Measurements from ENCODE around the gene SRPX.

The SRPX gene

DNA sequence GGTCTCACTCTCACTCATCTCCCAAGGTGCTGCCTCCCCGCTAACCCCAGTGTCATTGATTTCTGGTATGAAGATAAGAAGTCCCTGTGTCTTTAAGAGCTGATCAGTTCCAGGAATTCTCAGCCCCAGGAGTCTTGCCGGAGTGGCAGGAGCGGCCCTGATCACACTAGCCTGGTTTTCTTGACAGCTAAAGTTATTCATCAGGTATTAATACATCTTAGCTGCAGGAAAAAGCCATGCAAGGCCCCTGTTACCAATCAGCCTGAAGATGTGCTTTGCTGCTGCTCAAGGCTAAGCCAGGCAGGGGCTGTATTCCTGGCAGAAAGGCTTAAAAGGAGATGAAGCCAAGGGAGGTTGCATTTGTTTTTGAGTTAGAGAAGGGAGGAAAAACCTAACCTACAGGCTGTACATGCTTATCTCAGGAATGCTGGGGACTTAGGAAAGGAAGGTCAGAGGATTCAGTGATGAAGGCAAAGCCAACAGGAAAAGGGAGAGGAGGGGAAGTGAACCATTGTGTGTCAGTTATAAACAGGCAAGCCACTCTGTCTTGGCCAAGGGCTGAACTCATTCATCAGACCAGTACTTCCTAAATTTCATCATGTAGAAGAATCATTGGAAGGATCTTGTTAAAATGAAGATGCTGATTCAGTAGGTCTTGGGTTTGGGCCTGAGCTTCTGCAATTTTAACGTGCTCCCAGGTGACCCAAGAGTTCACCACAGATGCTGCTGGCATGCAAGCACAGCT lies 8.6 kb downstream of the SRPX start:
- DNase-seq, result no peak

DNA sequence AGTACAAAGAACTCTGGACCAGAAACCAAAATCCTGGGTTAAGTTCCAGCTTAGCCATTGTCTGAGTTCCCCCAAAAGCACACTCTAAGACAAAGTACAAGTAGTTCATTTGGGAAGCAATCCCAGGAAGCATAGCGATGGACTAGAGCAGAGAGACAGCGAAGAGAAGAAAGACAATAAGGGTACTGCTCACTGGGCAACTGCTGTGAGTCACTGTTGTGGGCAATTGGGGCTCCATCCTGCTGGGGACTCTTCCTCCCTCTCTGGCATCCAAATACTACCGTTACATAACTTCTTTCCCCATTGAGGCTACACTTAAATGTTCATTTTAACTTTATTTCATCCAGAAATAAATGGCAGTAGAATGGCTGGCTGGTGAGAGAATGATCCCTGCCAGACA lies 14.1 kb downstream of the SRPX start:
- no peak for DNase-seq

DNA sequence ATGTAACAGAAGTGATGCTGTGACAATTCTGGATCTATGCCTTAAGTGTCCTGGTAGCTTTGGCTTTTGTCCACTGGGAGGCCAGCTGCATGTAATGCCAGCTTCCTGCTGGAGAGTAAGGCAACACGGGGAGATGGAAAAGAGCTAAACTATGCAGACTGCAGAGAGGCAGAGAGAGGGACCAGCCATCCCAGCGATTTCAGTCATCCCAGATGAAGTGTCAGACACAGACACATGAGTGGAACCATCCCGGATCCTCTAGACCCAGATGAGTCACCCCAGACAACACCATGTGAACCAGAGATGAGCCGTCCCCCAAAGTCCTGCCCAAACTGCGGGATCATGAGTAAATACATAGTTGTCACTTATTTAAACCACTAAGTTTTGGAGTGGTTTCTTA lies 14.6 kb downstream of the SRPX start:
- no peak for DNase-seq

DNA sequence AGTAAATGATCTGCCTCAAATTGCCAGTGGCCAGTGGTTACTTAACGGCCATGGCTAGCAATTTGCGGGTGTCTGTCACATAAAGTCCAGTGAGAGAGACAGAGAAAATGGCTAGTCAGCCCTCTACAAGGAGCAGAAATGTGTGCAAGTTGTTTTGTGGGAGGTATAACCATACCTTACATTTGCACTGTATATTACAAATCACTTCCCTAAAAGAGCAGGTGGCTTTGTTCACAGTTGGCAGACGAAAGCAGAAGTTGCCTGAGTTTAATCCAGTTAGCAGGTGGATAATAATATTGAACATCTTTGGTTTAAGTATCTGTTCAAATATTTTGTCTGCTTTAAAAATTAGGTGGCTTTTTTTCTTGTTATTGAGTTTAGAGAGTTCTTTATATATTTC lies 15.6 kb downstream of the SRPX start:
- no peak for DNase-seq

DNA sequence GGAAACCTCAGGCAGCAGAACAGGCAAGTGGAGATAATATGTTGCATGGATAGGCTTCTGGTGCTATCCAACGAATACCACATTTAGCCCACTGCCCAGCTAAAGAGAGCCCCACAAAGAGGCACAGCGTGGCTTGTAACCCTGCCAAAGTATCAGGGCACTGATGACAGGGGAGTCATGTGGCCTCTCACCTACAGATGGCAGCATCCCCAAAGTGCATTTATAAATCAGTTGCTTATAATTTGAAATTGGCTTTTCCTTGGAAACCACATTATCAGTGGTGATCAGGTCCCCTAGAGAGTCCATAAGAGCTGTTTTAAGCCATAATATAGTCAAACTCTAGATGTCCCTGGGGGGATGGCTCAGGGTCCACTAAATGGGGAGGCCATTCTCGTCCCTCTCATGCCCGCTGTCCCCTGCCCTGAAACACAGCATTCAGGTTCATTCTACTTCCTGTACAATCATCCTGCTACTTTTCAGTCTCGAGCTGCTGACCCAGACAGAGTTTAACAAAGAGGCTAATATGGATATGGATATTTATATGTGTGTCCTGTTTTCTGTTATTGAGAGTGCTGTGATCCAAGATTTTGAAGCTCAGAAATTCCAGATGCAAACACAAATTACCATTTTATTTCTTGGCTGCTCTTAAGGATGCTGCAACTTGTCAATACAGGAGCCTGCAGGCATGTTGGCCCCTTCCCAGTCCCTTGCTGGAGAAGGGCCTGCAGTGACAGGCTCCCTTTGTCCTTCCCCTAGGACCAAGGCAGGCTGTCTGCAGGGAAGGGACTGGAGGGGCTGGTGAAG lies 28.5 kb downstream of the SRPX start:
- DNase-seq, result peak; percentile 13

DNA sequence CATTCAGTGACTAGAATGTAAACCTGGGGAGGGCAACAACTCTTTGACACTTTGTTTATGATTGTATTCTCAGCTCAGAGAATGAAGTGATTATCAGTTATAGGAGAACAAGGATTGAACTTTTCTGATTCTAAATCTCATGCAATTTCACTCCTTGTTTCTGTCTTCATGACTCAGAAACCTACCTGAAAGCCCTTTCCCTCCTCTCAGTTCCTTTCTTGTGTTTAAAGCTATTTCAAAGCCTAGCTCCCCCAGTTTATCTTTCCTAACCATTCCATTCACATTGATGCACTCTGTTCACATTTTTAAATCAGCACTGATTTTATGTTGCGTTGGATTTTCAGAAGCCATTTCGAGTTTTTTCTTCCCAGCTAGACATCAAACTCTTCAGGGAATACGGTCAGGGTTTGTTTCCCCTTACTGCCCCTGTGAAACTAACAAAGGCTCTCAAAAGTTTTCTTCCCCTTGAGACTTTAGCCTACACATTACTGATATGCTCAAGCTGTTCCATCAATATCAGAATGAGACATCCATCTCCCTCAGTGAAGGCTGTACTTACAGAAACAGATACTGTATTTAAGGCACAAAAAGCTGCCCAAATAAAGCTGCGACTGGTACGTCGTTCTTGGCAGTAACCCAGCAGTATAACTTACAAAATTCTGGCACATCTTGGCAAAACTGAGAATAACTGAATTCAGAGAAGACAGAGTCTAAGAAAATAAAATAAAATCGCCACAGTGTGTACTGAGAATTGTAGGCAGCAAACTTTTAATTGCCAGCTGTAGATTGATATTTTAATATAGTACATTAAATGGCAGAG lies 31.0 kb downstream of the SRPX start:
- no peak for DNase-seq

DNA sequence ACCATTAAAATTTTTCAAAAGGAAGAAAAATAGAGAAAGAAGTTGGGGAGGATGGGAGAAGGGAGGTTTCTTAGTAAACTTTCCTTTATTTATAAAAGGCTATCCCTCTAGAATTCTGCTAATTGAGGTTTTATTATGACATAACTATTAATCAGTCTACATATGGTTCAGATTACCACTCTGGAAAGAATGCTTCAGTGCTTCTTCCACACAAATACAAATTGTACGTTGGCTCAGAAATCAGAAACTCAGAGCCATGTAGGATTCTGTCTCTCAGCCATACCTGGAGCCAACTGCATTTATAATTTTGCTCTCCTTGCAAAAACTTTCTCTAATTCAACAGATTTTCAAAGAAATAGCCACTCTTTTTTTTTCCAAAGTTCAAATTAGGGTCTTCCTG lies 37.1 kb downstream of the SRPX start:
- no peak for DNase-seq

DNA sequence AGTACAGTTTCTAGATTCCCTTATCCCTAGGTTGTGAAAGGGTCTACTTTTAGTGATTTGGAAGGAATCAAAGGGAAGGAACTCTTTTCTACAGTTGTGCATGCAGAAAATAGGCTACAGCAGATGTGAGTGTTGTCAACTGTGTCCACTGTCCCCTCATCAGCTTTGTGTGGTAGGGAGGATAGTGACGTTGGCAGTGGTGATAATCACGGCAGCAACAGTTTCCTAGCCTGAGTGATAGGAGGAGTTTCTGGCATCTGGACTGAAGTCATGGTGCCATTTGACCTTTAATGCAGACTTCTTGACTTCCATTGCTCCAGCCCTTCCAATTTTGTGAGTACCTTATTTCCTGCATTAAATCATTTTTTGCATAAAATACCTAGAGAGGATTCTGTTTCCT lies 39.3 kb downstream of the SRPX start:
- DNase-seq, result no peak

DNA sequence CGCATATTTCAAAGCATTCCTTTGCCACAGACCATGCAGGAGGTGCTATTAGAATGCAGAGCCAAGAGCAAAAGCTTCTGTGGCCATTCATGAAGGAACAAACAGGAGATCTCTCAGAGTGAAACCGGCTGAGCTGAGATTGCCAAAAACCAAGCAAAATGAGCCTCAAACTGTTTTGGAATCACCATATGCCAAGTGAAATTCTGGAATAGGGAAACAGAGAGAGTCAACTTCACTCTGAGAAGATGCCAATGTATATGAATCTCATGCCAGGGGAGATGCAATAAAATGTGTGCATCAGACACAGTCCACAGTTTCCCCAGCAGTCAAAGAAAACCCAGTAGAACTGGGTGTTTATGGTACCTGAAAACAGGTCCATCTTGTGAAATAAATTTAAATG lies 42.3 kb downstream of the SRPX start:
- DNase-seq, result no peak

DNA sequence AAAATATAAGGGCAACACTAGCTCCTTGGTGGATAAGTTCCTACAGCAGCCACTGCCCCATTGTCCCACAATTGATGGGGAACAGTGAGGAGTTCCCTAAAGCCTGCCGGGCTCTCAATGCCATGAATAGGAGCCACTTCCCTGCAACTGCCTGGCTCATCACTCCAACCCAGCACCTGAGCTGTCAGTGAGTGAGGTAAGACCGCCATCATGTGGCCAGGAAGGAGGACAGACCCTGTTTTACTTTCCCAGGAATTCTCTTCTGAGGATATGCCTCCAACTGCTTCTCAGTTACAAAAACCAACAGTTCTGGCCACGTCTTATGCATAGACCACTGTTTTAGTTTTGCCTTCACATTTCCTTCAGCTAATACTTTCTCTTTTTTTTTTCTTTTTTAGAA lies 45.5 kb downstream of the SRPX start:
- DNase-seq, result peak; percentile 9

DNA sequence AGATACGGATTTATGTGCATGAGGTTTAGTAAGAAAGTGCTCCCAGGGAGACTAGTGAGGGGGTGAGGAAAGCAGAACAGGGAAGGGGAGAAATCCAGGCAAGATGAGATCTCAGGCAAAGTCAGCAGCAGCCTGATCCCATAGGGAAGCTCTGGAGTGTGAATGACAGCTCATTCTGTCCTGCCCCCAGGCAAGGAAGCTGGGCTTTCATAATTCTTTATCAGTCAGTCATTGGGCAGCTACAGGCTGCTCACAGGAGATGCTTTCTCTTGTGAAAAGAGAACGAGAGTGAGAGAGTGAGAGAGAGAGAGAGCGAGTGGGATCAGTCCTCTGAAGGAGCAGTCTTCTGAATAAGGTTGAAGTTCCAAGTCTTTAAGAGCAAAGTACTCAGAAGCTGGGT lies 48.1 kb downstream of the SRPX start:
- no peak for DNase-seq

DNA sequence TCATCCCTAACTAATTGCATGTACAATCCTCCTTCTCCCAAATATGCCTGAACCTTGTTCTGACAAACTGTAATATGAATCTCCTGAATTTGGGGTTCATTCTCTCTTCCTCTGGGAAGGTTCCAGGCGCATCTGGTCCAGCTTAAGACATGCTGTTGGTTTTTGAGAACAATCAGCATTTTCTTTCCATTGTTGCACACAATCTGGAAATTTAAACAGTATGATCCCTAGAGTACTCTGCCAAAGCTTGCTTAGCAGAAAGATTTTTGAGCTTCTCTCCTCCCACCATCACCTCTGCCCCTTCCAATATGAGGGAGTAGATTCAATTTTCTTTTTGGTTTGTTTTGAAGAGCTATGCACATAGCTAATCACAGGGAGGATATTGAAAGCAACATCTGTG lies 50.1 kb downstream of the SRPX start:
- DNase-seq, result no peak

DNA sequence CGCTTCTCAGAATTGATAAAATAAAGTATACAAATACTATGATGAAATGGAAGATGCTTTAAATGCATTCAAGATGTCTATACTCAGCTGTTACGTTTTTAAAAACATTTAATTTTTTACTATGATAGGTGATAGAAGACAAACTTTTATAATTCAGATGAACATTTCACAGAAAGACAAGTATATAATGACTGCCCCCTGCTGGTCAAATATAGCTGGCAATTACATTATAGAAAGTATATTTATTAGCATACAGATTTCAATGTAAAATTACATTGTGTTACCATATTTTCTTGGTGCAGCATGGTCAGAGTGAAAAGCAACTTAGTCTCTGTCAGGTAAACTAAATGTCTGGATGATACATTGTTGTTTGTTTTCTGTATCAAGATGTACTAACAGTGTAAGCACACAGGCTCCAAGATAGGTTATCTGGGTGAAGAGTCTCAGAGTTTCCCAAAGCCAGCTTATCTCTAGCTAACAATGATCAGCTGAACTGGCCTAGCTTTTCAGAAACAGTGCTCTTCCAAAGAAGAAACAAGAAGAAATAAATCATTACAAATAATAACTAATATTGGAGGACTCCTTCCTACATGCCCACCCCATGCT lies 54.1 kb downstream of the SRPX start:
- peak; percentile 39 for DNase-seq

DNA sequence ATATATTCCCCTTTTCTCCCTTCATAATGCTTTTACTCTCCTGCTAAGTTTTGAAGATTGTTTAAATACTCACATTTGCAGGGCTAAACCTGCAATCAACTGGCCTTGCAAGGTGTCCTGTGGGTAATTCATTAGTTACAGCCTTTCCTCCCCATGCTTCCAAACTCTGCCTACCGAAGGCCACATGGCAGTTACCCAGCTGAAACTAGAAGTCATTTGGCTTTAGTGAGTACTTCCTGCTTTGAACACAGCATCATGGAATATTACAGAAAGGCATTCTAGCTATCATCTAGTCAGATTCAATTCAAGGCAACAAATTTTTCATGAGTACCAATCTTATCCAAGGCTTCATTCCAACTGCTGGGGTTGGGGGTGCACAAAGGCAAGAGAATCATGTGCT lies 55.6 kb downstream of the SRPX start:
- no peak for DNase-seq

DNA sequence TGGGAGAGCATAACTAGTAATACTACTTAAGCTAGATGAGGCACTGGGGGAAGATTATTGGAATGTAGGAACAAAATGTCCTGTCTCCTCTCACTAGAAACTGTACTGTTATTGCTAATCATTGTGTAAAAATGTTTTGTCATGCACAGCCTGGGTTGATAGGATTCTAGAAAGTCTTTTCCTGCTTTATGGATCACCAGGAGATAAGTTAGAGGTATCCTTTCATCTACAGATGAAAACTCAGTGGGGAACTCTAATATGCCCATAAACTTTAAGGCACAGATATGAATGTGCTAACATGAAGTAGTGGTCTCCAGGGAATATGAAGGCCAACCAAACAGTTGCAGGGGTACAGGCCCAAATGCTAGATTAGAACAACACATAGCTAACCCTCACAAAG lies 57.5 kb downstream of the SRPX start:
- DNase-seq, result no peak

DNA sequence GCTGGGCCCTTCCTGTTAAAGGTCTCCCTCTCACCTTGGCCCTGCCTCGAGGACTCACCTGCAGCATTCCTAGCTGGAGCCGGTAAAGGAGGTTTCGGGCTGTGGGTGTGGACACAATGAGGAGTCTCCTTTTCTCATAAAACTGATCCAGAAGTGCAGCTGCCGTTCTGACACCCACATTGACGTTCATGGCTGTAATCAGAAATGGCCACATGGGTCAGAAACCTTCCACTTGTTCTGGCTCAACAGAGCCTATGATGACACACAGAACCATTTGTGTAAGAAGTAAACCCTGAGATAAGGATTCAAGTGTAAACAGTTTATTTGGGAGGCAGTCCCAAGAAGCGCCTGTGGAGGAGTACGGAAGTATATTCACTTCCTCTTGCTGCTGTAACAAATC lies 63.8 kb downstream of the SRPX start:
- no peak for DNase-seq

DNA sequence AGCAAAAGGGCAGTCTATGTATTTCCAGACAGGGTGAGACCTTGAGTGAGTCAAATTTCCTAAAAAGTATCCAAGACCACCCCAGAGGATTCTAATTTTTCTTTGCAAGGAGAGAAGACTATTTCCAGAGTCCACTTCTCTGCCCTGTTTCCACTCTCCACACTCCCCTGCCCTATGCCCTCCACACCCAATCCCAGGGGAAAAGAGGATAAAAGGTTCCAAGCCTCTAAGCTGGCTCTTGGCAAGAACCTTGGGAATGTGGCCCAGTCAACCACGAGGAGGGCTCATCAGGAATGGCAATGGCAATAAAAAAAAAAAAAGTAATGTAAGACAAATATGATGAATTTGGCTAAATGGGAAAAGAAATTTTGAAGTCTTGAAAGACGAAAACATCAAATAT lies 65.9 kb downstream of the SRPX start:
- no peak for DNase-seq

DNA sequence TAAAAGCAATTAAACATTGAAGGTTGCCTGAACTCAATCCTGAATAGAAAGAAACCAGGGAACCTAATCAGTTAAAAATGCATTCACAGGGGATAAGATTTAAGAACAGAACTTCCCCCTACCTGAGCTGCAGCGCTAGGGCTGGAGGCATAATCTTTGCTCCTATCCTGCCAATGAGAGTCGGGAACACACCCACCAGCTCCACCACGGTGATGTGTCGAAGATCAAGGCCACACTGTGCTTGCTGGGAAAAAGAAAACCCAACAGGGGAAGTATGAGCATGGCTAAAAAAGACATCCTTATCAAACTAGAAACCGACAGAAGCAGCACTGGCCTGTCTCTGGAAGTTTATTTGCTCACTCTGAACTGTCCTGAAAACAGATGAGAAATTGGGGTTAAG lies 66.3 kb downstream of the SRPX start:
- no peak for DNase-seq

DNA sequence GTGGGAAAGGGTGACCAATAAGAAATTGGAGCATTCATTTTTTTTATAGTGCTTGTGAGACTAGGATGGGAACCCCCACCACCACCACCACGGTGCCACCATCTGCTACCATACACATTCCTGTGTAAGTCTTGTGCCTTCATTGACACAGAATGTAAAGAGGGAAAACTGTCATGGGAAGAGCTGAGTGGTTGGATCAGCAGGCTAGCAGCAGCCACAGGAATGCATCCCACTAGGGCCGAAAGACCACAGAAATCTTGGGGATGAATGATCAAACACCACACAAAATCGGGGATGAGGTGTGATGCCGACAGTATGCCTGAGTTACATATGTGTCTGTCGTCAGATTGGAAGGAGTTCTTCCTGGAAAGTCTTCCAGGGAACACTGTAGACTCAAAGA lies 69.2 kb downstream of the SRPX start:
- no peak for DNase-seq

DNA sequence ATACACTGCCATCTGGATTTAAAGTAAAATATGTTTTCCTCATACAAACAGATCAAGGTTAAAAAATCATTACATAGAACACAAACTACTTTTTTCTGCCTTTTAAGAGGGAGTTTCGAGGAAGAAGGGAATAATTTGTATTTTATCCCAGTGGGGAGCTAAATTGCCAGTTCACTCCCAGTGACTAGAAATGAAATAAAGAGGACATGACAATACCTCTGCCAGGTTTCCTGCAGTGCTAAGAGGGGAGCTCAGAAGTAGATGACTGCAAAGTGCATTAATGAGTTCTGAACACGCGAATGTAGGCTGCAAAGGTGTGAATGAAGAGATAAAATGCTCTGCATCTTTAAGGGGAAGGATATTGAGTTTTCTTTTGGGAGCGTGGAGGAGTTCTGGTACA lies 69.7 kb downstream of the SRPX start:
- DNase-seq, result no peak

DNA sequence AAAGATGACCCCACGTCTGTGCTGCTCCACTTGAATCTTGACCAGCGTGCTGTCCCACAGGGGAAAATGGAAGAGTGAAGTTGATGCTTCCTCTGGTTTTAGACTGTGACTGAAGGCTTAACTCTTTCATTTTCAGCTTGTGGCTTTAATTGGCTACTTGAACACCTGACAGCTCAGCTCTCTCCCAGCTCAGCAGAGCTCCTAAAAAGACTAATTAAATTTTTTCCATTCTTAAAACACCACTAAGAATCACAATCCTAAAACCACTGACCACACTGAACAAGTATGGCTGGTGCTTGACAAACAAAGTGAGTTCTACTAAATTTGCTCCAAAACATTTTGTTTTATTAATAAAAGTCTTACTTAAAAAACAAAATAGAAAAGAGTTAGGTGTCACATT lies 71.7 kb downstream of the SRPX start:
- no peak for DNase-seq

DNA sequence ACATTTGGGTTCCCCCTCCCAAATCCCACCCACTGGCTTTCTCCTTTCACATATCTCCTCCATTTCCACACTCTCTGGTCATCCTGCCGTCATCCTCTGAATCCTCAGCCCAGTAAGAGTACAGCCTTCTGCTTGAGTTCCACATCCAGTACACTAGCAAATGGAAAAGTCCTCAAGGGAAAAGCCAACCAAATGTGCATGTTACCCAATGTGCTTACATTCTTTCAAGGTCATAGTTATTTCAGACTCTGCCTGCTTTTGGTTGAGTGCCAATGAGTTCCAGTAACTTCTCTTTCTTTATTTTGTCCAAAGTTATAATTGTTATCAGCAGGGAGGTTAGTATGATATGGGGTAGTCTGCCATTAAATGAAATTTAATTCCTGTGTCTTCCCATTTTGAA lies 78.1 kb downstream of the SRPX start:
- no peak for DNase-seq

DNA sequence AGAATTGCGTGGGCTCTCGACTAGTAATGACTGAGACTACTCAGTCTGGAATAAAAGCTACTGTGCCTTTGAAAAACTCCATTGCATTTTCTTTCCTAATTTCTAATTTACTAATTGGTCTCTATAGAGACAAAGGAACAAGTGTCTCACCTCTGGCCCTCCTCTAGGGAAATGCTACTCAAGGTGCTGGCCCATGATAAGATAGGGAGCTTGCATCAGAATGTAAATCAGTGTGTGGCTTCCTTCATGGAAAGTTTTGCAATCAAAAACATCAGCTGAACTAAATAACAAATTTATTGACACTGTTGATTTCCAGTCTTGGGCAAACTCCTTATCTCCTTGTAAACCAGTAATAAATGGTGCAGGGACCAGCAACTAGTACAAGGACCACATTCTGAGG lies 81.8 kb downstream of the SRPX start:
- DNase-seq, result no peak

All from activated CD4-positive, alpha-beta T cell treated with anti-CD3 and anti-CD28 coated beads, Interleukin-2, Interleukin-6, amounts not matched to agents 100 ng/mL and 50 ng/mL, durations not matched to agents 16 hours and 8 hours (primary cell).